ENCODE measurements around the gene GRK6.

DNA sequence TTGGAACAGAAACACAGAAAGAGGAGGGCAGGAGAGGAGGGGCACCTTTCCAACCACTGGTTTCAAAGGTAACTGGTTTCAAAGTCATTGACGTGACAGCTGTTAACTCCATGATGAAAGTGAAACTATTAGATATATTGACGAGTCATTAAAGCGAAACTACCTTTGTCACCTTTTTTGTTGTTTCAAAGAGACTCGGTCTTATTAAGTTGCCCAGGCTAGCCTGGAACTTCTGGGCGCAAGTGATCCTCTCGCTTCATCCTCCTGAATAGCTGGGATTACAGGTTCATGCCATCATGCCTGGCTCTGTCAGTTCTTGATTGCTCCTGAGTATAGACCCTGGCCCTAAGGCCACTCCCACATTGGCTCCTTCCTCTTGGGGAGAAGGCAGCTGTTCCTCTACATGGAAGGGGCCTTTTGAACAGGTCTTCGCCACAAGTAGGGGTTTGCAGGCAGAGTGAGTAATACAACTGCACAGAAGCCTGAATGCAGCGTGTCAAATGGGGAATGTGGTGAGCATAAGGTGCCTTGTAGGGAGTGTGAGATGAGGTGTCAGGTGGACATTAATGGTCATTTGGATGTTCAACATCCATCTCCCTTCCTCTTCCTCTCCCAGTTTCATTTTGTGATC, 13.8 kb upstream of the GRK6 start:
- no peak for TF ChIP-seq POLR2A (IDR thresholded peaks at IDR 0.05; ENCODE audit: low read depth, low read length)
- TF ChIP-seq MAZ (IDR thresholded peaks at IDR 0.05; ENCODE audit: borderline replicate concordance, low read depth, low read length): no peak
- no peak for TF ChIP-seq CTCF (conservative IDR thresholded peaks at IDR 0.05; ENCODE audit: low read depth, low read length)
- TF ChIP-seq RCOR1 (IDR thresholded peaks at IDR 0.05; ENCODE audit: insufficient replicate concordance, low read length): no peak
- TF ChIP-seq RFX5 (IDR thresholded peaks at IDR 0.05; ENCODE audit: low read depth, low read length): no peak
- TF ChIP-seq, protein P1, sequence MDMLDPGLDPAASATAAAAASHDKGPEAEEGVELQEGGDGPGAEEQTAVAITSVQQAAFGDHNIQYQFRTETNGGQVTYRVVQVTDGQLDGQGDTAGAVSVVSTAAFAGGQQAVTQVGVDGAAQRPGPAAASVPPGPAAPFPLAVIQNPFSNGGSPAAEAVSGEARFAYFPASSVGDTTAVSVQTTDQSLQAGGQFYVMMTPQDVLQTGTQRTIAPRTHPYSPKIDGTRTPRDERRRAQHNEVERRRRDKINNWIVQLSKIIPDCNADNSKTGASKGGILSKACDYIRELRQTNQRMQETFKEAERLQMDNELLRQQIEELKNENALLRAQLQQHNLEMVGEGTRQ (IDR thresholded peaks at IDR 0.05; ENCODE audit: low read depth, low read length): no peak
- TF ChIP-seq MAFK (IDR thresholded peaks at IDR 0.05; ENCODE audit: low read depth, low read length): no peak
- TF ChIP-seq RAD21 (IDR thresholded peaks at IDR 0.05; ENCODE audit: low read length): no peak
